ENCODE measurements around the gene PITX3.

DNA sequence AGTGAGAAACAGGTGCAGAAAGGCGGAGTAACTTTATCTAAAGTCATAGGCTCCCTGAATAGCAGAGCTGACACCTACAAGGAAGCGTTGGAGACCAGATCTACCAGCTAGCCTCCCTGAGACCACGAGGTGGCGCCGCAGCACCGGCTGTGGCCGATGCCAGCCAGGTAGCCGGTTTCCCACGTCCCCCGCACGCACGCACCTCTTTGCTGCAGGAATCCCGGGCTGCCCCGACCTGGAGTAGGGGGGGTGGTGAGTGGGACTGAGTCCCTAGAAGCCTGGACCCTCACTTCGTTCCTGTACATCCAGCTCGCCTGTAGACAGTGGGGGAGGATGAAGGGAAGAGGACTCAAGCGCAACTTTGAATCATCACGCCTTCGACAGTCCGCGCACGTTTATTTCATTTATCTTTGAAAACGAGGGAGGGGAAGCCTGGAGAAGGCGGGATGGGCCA, 11.5 kb downstream of the PITX3 start:
- TF ChIP-seq POLR2AphosphoS5 (IDR thresholded peaks at IDR 0.05) (no peak), POLR2A (IDR thresholded peaks at IDR 0.05) (no peak)
- TF ChIP-seq, protein P1, sequence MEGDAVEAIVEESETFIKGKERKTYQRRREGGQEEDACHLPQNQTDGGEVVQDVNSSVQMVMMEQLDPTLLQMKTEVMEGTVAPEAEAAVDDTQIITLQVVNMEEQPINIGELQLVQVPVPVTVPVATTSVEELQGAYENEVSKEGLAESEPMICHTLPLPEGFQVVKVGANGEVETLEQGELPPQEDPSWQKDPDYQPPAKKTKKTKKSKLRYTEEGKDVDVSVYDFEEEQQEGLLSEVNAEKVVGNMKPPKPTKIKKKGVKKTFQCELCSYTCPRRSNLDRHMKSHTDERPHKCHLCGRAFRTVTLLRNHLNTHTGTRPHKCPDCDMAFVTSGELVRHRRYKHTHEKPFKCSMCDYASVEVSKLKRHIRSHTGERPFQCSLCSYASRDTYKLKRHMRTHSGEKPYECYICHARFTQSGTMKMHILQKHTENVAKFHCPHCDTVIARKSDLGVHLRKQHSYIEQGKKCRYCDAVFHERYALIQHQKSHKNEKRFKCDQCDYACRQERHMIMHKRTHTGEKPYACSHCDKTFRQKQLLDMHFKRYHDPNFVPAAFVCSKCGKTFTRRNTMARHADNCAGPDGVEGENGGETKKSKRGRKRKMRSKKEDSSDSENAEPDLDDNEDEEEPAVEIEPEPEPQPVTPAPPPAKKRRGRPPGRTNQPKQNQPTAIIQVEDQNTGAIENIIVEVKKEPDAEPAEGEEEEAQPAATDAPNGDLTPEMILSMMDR (IDR thresholded peaks at IDR 0.05): peak; percentile 88 to 95 (median 93)

Data from upper lobe of left lung (tissue), 4 donors.